GM12801 (cell line): Measurements from ENCODE around the gene CECR2.

ENCODE experiments used
- TF ChIP-seq, protein P1 (sequence below): IDR thresholded peaks from one replicate; pipeline ENCODE4 v1.5.1; 2011; ENCODE audit warnings: control low read depth; ENCODE audit not compliant: insufficient read length; ENCODE audit errors: extremely low read depth

CECR2 gene

DNA sequence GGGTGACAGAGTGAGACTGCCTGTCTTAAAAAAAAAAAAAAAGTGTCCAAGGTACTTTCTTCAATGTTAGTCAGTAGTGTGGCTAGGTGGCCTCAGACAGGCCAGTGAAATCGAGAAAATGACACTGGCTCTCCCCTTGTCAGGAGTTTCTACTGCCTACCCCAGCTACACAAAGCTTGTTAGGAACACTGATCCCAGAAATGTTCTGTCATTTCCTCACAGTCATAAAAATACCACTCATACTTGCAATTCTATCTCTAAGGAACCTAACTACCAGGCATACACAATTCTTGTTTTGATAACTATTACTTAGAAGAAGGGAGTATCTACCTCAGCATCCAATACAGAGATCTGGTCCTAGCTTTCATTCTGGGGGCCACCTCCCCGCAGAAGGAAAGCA, 228.0 kb downstream of the CECR2 start:
- TF ChIP-seq, protein P1, sequence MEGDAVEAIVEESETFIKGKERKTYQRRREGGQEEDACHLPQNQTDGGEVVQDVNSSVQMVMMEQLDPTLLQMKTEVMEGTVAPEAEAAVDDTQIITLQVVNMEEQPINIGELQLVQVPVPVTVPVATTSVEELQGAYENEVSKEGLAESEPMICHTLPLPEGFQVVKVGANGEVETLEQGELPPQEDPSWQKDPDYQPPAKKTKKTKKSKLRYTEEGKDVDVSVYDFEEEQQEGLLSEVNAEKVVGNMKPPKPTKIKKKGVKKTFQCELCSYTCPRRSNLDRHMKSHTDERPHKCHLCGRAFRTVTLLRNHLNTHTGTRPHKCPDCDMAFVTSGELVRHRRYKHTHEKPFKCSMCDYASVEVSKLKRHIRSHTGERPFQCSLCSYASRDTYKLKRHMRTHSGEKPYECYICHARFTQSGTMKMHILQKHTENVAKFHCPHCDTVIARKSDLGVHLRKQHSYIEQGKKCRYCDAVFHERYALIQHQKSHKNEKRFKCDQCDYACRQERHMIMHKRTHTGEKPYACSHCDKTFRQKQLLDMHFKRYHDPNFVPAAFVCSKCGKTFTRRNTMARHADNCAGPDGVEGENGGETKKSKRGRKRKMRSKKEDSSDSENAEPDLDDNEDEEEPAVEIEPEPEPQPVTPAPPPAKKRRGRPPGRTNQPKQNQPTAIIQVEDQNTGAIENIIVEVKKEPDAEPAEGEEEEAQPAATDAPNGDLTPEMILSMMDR, result no peak

DNA sequence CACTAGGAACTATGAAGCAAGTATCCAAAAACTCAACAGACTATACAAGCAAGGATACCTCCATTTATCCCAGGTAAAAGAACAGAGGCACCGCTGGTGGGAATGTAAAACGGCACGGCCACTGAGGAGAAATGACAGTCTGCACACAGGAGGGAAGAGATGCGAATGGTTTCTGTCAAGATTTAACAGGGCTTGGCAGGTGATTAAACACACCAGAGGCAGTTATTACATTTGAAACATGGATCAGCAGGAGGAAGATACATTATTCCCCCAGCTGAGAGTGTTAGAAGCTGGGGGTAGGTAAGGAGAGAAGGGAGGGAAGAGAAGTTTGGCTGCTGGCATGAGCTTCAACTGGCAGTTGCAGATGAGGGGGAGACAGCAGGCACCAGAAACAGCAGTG, 229.1 kb downstream of the CECR2 start:
- TF ChIP-seq, protein P1, result no peak

DNA sequence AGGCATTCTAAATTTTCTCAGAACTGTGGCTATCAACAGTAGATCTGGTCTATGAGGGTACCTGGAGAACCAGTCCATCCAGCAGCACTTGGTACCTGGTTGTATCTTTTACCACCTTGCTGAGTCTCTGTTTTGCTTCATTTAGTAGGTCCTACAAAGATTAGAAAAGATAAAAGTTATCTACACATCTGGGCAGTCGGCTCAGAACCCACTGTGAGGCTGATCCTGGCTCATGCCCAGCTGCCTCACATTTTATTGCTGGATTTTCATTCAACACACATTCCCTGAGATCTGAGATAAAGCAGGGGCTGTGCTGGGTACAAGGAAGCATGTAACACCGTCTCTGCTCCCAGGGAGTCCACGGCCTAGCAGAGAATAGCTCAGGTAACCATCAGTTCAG, 231.8 kb downstream of the CECR2 start:
- TF ChIP-seq, protein P1, result no peak

DNA sequence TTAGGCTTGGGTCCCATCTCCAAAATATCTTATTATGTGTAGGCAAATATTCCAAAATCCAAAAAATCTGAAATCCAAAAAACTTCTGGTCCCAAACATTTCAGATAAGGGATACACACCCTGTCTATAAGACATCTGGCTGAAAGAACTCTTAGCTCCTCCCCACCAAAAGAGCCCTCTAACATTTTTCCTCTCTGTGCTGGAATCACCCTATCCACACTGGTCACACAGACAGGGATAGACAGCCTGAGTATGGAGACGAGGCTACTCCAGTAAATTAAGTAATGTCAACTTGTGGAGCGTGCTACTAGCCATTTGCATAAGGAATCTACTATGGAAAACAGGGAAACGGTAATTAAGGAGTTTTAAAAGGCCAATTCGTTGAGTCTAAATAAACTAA, 234.4 kb downstream of the CECR2 start:
- TF ChIP-seq, protein P1, result no peak

DNA sequence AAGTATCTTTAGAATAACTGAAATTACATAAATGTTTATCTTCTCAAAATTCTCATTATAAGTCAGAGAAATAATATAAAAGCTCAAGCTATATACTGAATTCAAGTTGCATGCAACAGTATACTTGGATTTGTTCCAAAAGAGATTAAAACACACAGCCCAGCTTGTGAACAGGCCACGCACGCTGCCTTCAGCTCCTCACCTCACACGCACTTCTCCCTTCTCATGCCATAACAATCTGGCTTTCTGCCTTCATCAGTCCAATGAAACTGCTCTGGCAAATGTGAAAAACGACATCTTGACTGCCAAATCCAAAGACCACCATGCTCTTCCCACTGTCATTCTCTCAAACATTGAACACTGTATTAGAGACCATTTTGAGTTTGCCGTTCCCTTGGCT, 237.2 kb downstream of the CECR2 start:
- TF ChIP-seq, protein P1, result no peak
